ENCODE results near the gene TARS2.

The TARS2 gene, protein sequence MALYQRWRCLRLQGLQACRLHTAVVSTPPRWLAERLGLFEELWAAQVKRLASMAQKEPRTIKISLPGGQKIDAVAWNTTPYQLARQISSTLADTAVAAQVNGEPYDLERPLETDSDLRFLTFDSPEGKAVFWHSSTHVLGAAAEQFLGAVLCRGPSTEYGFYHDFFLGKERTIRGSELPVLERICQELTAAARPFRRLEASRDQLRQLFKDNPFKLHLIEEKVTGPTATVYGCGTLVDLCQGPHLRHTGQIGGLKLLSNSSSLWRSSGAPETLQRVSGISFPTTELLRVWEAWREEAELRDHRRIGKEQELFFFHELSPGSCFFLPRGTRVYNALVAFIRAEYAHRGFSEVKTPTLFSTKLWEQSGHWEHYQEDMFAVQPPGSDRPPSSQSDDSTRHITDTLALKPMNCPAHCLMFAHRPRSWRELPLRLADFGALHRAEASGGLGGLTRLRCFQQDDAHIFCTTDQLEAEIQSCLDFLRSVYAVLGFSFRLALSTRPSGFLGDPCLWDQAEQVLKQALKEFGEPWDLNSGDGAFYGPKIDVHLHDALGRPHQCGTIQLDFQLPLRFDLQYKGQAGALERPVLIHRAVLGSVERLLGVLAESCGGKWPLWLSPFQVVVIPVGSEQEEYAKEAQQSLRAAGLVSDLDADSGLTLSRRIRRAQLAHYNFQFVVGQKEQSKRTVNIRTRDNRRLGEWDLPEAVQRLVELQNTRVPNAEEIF

DNA sequence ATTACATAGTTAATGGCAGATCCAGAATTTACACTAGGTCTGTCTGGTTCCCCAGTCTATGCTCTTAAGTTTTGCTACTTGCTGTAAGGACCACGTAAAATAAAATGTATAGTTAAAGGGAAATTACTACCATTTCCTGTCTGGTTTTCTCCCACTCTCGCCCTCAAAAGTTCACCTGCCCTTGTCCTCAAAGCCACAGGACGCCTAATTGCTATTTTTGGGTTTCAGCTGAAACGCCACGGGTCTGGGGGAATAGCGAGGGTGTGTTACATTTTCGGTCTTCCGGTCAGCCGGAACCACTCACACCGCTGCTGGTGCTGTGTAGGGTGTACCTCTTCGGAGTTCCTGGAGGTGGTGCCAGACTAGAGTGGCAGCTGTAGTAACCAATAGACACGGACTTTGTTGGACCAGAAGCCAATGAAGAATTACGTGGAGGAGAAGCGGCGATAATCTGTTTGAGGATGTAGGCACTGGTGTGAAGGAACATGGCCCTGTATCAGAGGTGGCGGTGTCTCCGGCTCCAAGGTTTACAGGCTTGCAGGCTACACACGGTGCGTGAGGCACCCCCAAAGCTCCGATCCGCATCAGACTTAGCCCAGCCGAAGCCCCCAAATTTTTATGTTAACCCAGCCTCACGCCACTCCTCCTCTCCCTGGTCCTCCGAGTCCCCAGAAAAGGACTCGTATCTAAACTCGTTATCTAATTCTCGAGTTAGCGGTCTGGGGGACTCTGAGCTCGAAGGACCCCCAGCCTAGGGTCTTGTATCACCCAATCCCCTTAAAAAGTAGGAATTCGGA, at the start of gene TARS2:
Gene TARS2 (plus strand): TSS at position 454 of the 797 bp plus-strand sequence. CDS start 32 bp downstream, at position 486.
- DNase-seq: peak; percentile 99

DNA sequence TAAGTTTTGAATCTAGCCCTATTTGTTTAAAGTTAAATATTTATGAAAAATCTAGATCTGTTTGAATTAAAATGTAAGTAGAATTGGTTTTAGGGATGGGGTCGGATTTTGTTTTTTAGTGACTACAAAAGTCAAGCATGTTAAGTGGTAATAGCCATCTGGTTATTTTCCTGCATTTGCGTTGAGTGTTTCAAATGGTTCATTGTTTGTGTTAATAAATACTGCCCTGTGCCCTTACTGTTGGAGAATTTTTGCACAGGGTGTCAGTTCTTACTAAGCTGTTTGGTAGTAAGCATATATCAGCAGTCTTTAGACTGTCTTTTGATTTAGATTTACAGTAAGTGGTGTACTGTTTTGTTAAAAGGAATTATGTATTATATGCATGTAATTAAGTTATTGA, 46.1 kb upstream of the TARS2 start:
- DNase-seq: no peak

DNA sequence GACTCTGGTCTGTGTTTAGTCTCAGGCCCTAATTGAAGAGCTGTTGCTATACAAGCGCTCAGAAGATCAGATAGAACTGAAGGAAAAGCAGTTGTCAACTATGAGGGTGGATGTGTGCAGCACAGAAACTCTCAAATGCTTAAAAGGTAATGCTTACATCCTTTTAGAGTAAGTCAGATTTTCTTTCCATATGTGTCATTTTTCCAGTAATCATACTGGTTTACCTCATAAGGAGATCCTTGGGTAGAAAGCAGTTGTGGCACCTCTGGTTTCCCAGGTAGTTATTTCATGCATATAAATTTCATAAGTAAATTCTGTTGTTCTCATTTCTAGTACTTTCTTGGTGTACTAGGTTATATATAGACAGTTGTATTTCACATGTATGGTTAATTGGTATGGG, 43.0 kb upstream of the TARS2 start:
- no peak for DNase-seq

DNA sequence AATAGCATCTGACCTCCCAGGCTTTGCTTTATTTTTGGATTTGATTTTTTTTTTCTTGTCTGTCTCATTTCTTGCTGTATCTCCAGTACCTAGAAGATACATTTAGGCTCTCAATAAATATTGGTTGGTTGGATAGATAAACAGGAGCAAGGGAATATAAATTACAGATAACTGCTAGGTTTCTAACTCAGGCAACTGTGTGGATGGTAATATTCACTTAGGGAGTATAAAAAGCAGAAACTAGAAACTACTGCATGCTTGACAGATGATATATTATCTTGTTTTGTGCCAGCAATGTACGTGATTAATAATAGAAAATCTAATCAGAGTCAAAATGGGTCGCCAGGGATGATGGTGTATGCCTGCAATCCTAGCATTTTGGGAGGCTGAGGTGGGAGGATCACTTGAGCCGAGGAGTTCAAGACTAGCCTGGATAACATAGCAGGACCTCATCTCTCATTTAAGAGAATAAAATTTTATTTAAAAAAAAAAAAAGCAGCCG, 31.0 kb upstream of the TARS2 start:
- no peak for DNase-seq

DNA sequence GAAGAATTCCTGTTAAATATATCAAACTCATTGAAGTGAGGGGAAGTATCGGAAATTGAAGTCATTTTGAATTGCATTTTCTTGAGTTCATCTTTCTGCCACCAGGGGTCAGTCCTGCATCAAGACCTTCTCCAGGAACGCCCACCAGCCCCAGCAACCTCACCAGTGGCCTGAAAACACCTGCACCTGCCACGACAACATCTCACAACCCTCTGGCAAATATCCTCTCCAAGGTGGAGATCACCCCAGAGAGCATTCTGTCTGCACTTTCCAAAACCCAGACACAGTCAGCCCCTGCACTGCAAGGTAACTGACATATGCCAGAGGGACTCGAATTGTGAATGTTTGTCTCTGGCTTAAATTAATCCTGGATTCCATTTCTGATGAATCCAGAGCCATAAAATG, 22.8 kb upstream of the TARS2 start:
- DNase-seq: peak; percentile 54

DNA sequence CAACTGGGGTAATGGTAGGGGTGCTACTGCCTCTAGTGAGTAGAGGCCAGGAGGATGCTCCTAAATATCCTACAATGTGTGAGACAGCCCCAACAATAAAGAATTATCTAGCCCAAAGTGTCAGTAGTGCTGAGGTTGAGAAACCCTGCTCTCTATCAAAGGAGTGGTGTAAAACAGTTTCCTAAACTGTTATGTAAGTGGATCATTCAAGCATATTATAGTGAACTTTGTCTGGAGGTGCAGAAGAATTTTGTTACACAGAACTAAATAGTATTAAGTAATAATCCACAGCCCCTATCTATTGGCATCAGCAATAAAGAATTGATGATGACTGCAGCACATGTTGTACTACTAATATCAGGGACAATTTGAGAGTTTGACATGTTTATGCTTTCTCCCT, 20.3 kb upstream of the TARS2 start:
- no peak for DNase-seq

DNA sequence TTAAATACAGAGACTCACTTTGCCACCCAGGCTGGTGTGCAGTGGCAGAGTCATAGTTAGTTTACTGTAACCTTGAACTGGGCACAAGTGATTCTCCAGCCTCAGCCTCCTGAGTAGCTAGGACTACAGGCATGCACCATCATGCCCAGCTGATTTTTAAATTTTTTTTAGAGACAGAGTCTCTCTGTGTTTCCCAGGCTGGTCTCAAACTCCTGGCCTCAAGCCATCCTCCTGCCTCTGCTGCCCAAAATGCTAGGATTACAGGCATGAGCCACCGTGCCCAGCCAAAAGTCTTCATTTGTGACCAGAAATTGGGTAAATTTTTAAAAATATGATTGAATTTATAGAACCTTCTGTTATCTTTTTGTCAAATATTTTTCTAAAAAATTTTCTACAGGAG, 17.9 kb upstream of the TARS2 start:
- no peak for DNase-seq

DNA sequence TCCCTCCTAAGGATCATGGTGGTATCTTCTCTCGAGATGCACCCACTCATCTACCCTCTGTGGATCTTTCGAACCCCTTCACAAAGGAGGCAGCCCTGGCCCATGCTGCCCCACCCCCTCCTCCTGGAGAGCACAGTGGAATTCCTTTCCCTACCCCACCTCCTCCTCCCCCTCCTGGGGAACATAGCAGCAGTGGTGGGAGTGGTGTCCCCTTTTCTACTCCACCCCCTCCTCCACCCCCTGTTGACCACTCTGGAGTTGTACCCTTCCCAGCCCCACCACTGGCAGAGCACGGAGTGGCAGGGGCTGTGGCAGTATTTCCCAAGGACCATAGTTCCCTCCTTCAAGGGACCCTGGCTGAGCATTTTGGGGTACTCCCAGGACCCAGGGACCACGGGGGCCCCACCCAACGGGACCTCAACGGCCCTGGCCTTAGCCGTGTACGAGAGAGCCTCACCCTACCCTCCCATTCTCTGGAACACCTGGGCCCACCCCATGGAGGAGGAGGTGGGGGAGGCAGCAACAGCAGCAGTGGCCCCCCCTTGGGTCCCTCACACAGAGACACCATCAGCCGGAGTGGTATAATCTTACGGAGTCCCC, 14.5 kb upstream of the TARS2 start:
- no peak for DNase-seq

DNA sequence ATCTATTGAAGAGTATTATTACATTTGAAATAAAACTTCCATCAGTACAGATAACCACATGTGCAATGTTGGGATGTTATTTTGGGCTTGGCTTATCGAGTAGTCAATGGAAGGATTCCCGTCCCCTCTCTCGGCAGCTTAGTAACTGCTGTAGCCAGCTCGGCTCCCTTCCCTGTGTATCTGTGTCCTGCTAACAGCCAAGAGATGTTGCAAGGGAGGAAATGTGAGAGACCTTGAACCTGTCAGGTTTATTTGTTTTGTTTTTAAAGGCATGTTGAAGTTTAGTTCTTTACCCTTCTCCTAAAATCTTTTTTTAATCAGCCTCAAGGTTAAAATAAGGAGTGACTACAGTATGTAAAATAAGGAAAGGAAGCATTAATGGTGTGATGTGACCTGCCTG, 13.6 kb upstream of the TARS2 start:
- no peak for DNase-seq

DNA sequence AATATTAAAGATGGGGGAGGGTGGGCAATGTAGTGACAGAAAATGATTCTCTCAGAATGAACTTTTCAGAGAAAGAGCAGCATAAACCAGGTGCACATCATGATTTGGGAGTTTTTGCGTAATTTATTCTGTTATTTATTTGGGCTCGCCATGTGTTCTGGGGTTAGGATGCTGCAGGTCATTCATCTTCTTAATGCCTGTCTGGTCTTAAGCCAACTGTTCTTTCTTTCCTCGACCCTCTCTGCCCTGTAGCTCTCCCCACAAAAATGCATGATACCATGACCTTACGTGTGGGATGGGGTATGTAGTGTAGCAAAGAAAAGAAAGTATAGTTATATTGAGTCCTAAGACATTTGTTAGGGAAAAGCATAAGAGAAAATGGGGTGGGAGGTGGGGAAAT, 12.3 kb upstream of the TARS2 start:
- no peak for DNase-seq

DNA sequence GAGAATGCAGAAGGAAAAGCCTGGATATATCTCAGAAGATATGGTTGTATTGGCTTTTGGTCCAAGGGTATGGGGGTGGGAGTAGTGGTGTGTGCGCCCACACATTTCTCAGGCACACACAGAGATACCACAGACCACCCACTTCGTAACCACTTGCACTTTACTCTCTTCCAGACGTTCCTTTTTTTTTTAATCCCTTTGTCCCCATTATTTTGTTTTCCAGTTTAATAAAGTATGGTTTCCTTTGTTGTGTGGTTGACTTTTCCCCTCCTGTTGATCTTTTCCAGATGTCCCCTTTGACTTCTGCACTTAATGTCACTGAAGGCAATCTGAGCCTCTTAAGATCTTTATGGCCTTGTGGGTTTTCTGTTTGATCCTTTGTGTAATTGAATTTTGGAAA, 10.5 kb upstream of the TARS2 start:
- no peak for DNase-seq

DNA sequence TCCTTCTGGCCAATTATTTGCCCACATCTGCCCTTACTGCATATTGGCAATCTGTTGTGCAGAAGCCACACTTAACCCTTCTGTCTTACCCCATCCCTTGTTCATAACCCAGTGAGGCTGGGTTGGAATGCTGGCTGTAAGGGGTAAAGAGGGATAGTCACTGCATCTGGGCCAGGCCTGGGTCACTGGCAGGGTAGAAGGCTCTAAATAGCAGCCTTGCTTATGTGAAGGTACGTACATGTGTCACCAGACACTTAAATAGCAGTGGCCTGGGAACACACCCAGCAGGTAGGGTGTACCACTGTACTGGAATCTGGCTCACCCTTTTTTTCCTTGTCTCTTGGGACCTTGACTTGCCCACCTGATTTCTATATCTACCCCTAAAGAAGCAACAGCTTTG, 9.9 kb upstream of the TARS2 start:
- DNase-seq: no peak

DNA sequence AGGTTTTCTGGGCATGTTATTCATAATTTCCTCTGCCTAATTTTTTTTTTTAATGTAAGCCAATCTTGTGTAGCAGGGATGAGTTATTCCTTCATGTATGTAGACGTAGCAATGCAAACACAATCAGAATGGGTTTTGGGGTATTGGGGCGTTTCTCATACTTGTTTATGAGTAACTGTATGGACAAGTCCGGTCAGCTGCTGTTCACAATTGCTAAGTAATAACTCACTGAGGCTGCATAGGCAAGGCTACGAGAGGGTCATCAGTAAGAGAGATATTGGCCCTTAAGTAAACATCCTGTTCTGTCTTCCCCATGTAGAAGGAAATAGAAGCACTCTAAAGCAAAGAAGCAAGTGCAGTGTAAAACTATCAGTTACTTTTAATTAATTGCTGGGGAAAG, 9.5 kb upstream of the TARS2 start:
- no peak for DNase-seq

DNA sequence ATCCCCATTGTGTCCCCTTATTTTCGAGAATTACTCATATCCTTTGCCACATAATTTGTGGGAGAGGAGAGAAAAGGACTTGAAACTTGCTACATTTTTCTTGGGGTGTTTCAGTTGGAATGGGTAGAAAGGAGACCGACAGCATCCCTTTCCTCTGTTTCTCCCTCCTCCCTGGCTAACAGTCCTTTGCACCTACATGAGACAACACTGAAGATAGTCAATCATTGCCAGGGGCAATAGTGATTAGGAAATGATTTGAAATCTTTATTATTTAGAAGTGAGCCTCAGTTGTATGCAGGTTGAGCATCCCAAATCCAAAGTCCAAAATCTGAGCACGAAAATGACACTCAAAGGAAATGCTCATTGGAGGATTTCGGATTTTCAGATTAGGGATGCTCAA, 7.8 kb upstream of the TARS2 start:
- DNase-seq: no peak

DNA sequence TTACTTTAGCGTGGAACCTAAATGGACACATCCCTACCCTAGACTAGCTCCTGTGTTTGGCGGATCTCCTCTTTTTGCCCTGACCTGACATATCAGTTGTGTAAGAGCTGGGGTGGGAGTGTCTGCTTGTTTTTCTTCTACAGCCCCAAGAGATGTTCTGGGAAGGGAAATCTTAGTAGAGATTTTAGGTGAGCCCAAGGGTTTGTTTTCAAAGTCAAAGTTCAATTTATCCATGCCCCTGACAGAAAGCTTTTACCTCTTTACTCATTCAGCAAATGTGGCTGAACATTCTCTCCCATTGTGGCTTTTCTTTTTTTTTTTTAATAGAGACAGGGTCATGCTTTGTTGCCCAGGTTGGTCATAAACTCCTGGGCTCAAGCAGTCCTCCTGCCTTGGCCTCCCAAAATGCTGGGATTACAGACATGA, 7.3 kb upstream of the TARS2 start:
- no peak for DNase-seq

DNA sequence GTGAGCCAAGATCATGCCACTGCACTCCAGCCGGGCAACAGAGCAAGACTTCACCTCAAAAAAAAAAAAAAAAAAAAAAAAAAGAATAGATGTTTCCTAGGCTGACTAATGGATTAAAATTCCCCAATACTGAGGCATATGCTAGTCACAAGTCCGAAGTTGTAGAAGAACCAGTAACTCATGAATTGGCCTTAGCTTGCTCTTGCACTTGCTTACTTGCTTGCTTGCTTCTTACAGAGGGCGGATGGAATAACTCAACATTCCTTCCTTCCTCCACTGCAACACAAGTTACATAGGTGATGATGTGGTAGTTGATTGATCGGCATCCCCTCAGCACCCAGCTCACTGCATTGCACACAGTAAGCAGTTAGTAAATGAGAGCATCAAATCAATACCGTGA, 2.8 kb upstream of the TARS2 start:
- DNase-seq: no peak

DNA sequence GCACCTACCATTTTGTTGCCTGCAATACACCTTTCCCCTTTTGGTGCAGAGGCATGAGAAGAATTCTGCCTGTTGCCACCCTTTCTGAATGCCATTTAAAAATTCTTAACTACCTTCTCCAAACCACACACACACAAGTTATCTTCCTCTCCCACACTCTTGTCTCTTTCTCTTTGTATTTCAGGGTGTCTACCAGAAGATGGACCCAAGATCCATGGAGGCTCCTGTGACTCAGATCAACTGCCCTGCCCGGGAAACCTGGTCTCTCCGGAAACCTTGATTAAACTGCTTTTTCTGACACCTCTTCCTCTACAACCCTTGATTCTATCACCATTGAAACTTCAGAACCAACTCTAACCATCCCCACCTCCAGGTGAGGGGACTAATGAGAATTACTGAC, 2.4 kb upstream of the TARS2 start:
- no peak for DNase-seq

DNA sequence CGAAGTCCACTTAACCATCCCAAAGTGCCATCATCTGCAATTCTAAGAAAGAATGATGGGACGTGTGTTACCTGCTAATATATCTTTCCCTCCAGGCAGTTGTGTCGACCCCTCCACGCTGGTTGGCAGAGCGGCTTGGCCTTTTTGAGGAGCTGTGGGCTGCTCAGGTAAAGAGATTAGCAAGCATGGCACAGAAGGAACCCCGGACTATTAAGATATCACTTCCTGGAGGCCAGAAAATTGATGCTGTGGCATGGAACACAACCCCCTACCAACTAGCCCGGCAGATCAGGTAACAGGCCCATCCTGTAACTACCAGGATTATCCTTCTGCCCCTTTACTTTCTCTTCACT, 520 bp downstream of the TARS2 start:
- DNase-seq: no peak

DNA sequence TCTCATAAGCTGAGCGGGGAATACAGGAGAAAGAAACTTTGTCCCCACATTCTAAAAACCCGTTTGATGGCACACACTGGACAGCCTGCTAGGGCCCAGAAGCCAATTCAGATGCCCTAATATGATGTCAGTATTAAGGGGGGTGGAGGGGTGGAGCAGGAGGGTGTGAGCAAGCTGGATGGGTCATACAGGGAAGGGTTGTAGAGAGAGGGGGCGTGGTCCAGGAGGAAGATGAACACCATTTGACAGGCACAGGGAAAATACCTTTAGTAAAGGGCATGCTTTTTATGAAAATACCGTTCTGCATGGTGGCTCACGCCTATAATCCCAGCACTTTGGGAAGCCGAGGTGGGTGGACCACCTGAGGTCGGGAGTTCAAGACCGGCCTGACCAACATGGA, 6.0 kb downstream of the TARS2 start:
- no peak for DNase-seq

DNA sequence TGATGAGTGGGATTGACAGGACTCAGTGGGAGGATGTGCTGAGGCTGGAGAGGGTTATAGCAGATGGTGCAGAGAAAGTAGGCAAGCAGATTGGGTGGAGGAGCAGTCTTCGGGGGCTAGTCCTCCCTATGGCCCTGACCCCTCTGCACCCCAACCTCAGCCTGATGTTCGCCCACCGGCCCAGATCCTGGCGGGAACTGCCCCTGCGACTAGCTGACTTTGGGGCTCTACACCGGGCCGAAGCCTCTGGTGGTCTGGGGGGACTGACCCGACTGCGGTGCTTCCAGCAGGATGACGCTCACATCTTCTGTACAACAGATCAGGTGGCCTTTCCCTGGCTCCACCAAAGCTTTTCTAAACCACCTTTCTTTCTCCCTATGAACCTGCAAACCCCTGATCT, 11.1 kb downstream of the TARS2 start:
- no peak for DNase-seq

DNA sequence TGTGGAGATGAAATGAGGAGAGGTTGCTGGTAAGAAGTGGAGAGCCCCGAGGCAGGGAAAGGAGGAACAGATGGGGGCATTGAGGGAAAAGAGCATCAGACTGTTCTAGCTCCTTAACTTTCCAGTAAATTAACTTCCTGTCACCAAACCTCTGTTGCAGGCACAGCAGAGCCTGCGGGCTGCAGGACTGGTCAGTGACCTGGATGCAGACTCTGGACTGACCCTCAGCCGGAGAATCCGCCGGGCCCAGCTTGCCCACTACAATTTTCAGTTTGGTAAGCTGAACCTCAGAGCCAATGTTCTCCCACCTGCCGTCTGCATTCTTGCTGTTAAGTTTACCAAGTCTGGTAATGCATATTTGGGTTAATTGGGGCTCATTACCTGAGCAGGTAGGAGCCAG, 18.2 kb downstream of the TARS2 start:
- DNase-seq: no peak

DNA sequence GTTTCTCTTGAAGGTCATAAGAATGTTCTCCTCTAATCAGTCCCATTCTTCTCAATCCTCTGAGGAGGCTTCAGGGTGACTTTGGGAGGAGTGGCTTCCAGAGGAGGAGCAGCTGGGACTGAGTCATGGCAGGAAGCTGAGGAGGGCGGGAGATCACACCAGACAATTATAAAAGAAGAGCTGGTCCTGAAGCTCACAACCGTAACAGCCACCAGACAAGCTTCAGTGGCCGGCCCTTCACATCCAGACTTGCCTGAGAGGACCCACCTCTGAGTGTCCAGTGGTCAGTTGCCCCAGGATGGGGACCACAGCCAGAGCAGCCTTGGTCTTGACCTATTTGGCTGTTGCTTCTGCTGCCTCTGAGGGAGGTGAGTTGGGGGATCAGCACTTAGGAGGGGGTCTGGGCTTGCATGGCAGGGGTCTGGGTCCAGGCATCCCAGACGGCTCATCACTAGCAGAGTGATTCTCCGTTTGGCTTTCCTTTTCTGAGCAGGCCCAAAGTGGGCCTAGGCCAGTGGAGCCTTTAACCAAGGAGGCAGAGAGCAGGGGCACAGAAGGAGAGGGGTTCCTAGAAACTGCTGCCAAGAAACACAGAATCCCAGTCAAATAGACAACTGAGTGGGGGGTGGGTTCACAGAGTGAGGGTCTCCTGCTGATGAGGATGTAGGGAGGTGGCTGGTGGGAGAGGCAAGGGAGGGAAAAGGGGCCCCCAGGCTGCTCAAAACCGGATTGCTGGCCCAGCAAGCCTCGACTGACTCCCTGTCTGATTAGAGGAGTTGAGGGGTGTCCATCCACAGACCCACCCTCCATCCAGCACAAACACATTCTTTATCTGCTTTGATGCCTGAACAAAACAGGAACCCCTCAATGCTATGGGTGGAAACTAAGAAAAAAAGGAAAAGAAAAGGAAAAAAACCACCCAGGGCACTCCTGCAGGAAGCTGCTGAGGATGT, 21.0 kb downstream of the TARS2 start, which contains the start of gene ECM1:
Gene ECM1 (plus strand): TSS at position 198 of the 953 bp plus-strand sequence. CDS start 101 bp downstream, at position 299.
- no peak for DNase-seq
